WTC11 (cell line): ENCODE measurements around the gene WDR82.

ENCODE experiments used
- ATF1 ChIP-seq: sonication (generic); formaldehyde crosslinking; IDR thresholded peaks from 2 replicates; pipeline ENCODE4 v1.8.1; 2023; ENCODE audit warnings: mild to moderate bottlenecking, moderate library complexity, missing genetic modification reagents
- CBFB ChIP-seq: sonication (generic); formaldehyde crosslinking; IDR thresholded peaks from 2 replicates; pipeline ENCODE4 v1.8.1; 2022; ENCODE audit warnings: mild to moderate bottlenecking, low read depth, missing genetic modification reagents
- CREB1 ChIP-seq: sonication (generic); formaldehyde crosslinking; IDR thresholded peaks from 2 replicates; pipeline ENCODE4 v1.8.0; 2023; ENCODE audit warnings: mild to moderate bottlenecking, missing genetic modification reagents
- CTCF ChIP-seq: fragments of 200-600 bp; IDR thresholded peaks from 2 replicates; pipeline ENCODE4 v1.8.0; 2022; ENCODE audit warnings: antibody characterized with exemption
- MYBL2 ChIP-seq: sonication (generic); formaldehyde crosslinking; IDR thresholded peaks from 2 replicates; pipeline ENCODE4 v1.8.1; 2023; ENCODE audit warnings: mild to moderate bottlenecking, moderate library complexity, missing genetic modification reagents
- ZBTB43 ChIP-seq: sonication (generic); formaldehyde crosslinking; IDR thresholded peaks from 2 replicates; pipeline ENCODE4 v1.8.1; 2023; ENCODE audit warnings: mild to moderate bottlenecking, missing genetic modification reagents
- ZNF281 ChIP-seq: sonication (generic); formaldehyde crosslinking; IDR thresholded peaks from 2 replicates; pipeline ENCODE4 v1.8.0; 2023; ENCODE audit warnings: mild to moderate bottlenecking, missing genetic modification reagents

- TF ChIP-seq CTCF, result no peak
- no peak for TF ChIP-seq MYBL2 (CRISPR knock-in tag)
- no peak for TF ChIP-seq ATF1 (CRISPR knock-in tag)
- no peak for TF ChIP-seq ZNF281
- TF ChIP-seq ZBTB43 (CRISPR knock-in tag), result no peak
- TF ChIP-seq CREB1 (CRISPR knock-in tag), result no peak
- TF ChIP-seq CBFB (CRISPR knock-in tag), result no peak
Observed at GRCh38 chr3:52280050-52280461, 1.6 kb upstream of the WDR82 start.
